ENCODE results near the gene WDR35. TPM values are rescaled to one million over a fixed set of nuclear protein-coding genes. Genes with fewer than 3 reads are reported as not detected.

WDR35 gene
- total and polyA plus RNA-seq, 2 donors (not counting 3 experiments of a cell fraction or from before 2014, with no cell fraction given): 3.6 to 8.0 TPM

DNA sequence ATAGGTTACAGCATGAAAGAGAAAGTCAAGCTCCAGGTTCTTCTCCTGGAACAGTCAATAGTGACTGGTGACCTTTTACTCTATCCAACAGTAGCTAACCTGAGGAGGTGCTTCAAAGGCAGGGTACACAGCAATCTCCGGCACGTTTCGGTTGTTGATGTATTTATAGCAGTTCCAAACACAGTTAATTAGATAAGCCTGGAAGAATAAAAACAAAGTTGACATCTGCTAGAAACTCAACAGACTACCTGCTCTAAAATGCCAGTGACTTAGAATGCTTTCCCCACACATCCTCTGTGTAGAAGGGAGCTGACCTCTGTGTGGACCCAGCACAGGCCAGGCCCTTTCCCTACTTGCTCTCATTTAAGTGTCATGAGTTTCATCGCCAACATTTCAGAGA, 44.3 kb upstream of the WDR35 start:
- H3K4me2 ChIP-seq (ENCODE audit: insufficient read depth, low read length): no peak overlapping the region
- intact Hi-C loops (cut with micrococcal nuclease) (no loop called here), dilution Hi-C loops (cut with MboI; ENCODE audit: extremely low pct_ligation_motif_present, low sequenced_read_pairs) (no loop called here)
- DNase-seq (ENCODE audit: low read depth, low spot score) (no peak), FAIRE-seq (no peak)
- peaks cover 19% of the 10 kb centered on the region for H3K79me2 ChIP-seq (ENCODE audit: control insufficient read depth, insufficient read depth, low read length)
- no peak overlapping the region for H3K9ac ChIP-seq (replicated peaks; ENCODE audit: extremely low read depth, insufficient read depth, low read length)
- H3K36me3 ChIP-seq (ENCODE audit: control insufficient read depth in 2 of 2, extremely low read depth in 1 of 2, insufficient read depth in 2 of 2, low read length in 2 of 2): peaks cover 15% of the 10 kb centered on the region in 2 experiments
- TF ChIP-seq JUN (IDR thresholded peaks at IDR 0.05; ENCODE audit: borderline replicate concordance, insufficient read depth, insufficient read length, low read depth) (no peak), POLR2AphosphoS5 (IDR thresholded peaks at IDR 0.05; ENCODE audit: insufficient read depth, low read depth, low read length) (no peak), EZH2 (IDR thresholded peaks at IDR 0.05; ENCODE audit: borderline replicate concordance, low read depth, low read length, severe bottlenecking) (no peak), FOS (IDR thresholded peaks at IDR 0.05; ENCODE audit: borderline replicate concordance, insufficient read depth, low read length) (no peak), GATA2 (IDR thresholded peaks at IDR 0.05; ENCODE audit: insufficient read depth, insufficient read length, low read depth, low read length) (no peak), MYC (IDR thresholded peaks at IDR 0.05; ENCODE audit: low read depth, low read length) (no peak), POLR2A (IDR thresholded peaks at IDR 0.05; ENCODE audit: low read depth, low read length) (no peak)
- TF ChIP-seq, protein P1, sequence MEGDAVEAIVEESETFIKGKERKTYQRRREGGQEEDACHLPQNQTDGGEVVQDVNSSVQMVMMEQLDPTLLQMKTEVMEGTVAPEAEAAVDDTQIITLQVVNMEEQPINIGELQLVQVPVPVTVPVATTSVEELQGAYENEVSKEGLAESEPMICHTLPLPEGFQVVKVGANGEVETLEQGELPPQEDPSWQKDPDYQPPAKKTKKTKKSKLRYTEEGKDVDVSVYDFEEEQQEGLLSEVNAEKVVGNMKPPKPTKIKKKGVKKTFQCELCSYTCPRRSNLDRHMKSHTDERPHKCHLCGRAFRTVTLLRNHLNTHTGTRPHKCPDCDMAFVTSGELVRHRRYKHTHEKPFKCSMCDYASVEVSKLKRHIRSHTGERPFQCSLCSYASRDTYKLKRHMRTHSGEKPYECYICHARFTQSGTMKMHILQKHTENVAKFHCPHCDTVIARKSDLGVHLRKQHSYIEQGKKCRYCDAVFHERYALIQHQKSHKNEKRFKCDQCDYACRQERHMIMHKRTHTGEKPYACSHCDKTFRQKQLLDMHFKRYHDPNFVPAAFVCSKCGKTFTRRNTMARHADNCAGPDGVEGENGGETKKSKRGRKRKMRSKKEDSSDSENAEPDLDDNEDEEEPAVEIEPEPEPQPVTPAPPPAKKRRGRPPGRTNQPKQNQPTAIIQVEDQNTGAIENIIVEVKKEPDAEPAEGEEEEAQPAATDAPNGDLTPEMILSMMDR (IDR thresholded peaks at IDR 0.05; ENCODE audit: extremely low read depth in 1 of 2, insufficient read depth in 1 of 2, low read depth in 1 of 2, low read length in 2 of 2): no peak
- TF ChIP-seq, protein P2, sequence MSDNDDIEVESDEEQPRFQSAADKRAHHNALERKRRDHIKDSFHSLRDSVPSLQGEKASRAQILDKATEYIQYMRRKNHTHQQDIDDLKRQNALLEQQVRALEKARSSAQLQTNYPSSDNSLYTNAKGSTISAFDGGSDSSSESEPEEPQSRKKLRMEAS (IDR thresholded peaks at IDR 0.05; ENCODE audit: insufficient read depth, insufficient read length): no peak
- no peak overlapping the region for H3K27ac ChIP-seq (ENCODE audit: insufficient read depth, low read depth, low read length)
- H4K20me1 ChIP-seq (replicated peaks; ENCODE audit: control insufficient read depth, extremely low read depth, insufficient read depth, low read length): no peaks in the 10 kb centered on the region
- POLR2A ChIA-PET: interaction anchor here (1.7 kb wide), 1 partner anchor 17 kb away, joined by 3 read pairs; the partner anchor contains the start of gene LAPTM4A
- H2AFZ ChIP-seq (ENCODE audit: low read depth, low read length): no peak overlapping the region
- H3K4me3 ChIP-seq (replicated peaks in 1 of 3; ENCODE audit: insufficient read depth in 1 of 3, low read depth in 1 of 3, low read length in 3 of 3): no peak overlapping the region
- no peaks in the 10 kb centered on the region for H3K9me1 ChIP-seq (replicated peaks; ENCODE audit: control insufficient read depth, extremely low read depth, insufficient read depth, low read length)
- BruUV-seq (replicated peaks): no TSS peak
- CTCF ChIA-PET: interaction anchor here (0.8 to 5.9 kb wide), 5 partner anchors 9 to 78 kb away, joined by 3 to 65 read pairs (median 6); partner anchors contain the start of gene LAPTM4A
- peaks cover 41% of the 10 kb centered on the region for H3K4me1 ChIP-seq (ENCODE audit: control insufficient read depth, extremely low read depth, insufficient read depth, low read length)
- no peaks in the 10 kb centered on the region for H3K27me3 ChIP-seq (ENCODE audit: control insufficient read depth in 2 of 2, insufficient read depth in 2 of 2, low read length in 2 of 2)
- no peaks in the 10 kb centered on the region for H3K9me3 ChIP-seq (replicated peaks; ENCODE audit: control insufficient read depth, insufficient read depth, low read length)
